GM23338 (cell line): ENCODE measurements around the gene MTIF2. TPM values are rescaled to one million over a fixed set of nuclear protein-coding genes. Genes with fewer than 3 reads are reported as not detected.

Experiments used
- ATAC-seq: fragments of 200-7000 bp; cut with Tn5 transposase; 3 replicates; pipeline ENCODE4 v1.9.1; 2020
- DNase-seq: peaks from one replicate; pipeline ENCODE4 v3.0.0-alpha.2; 2015; ENCODE audit warnings: low spot score
- H2AFZ ChIP-seq: fragments of 200-600 bp; sonication (generic); 2 replicates; pipeline ENCODE4 v1.8.0; 2016; ENCODE audit warnings: antibody characterized with exemption, mild to moderate bottlenecking, moderate library complexity
- H3F3A ChIP-seq: fragments of 200-600 bp; sonication (generic); replicated peaks from 2 replicates; pipeline ENCODE4 v1.8.0; 2017; ENCODE audit warnings: antibody characterized with exemption, mixed run types, low read depth
- H3K27ac ChIP-seq: fragments of 200-600 bp; sonication (generic); 2 replicates; pipeline ENCODE4 v1.6.1; 2016; ENCODE audit warnings: low read depth
- H3K27me3 ChIP-seq: fragments of 200-600 bp; sonication (generic); 2 replicates; pipeline ENCODE4 v1.8.0; 2016; ENCODE audit warnings: mild to moderate bottlenecking, mixed run types, moderate library complexity; ENCODE audit not compliant: insufficient read depth
- H3K36me3 ChIP-seq: fragments of 200-600 bp; sonication (generic); 2 replicates; pipeline ENCODE4 v1.8.0; 2016; ENCODE audit warnings: mild to moderate bottlenecking; ENCODE audit not compliant: insufficient read depth
- H3K4me1 ChIP-seq: fragments of 200-600 bp; sonication (generic); 2 replicates; pipeline ENCODE4 v1.8.0; 2016; ENCODE audit warnings: mild to moderate bottlenecking, moderate library complexity; ENCODE audit not compliant: insufficient read depth
- H3K4me2 ChIP-seq: fragments of 200-600 bp; sonication (generic); 2 replicates; pipeline ENCODE4 v1.7.1; 2017; ENCODE audit warnings: mixed run types
- H3K4me3 ChIP-seq: fragments of 200-600 bp; sonication (generic); 2 replicates; pipeline ENCODE4 v1.6.1; 2016; ENCODE audit warnings: mixed run types
- H3K79me2 ChIP-seq: fragments of 200-600 bp; sonication (generic); replicated peaks from 2 replicates; pipeline ENCODE4 v1.8.0; 2017; ENCODE audit warnings: mild to moderate bottlenecking; ENCODE audit not compliant: insufficient read depth
- H3K9me2 ChIP-seq: fragments of 200-600 bp; sonication (generic); 2 replicates; pipeline ENCODE4 v1.8.0; 2017; ENCODE audit not compliant: insufficient read depth
- H4K20me1 ChIP-seq: fragments of 200-600 bp; sonication (generic); replicated peaks from 2 replicates; pipeline ENCODE4 v1.8.0; 2017; ENCODE audit warnings: mild to moderate bottlenecking; ENCODE audit not compliant: insufficient read depth
- H3K27ac Mint-ChIP-seq: 2 replicates; pipeline ENCODE4 v1.8.0; 2020; ENCODE audit warnings: inconsistent platforms, mild to moderate bottlenecking, moderate library complexity, mixed read lengths
- H3K27me3 Mint-ChIP-seq: 3 replicates; pipeline ENCODE4 v1.8.0; 2022; ENCODE audit warnings: low read depth, mild to moderate bottlenecking, moderate library complexity, mixed read lengths, inconsistent platforms; ENCODE audit not compliant: insufficient read depth, poor library complexity
- H3K36me3 Mint-ChIP-seq: 3 replicates; pipeline ENCODE4 v1.8.0; 2021; ENCODE audit warnings: low read depth, mild to moderate bottlenecking, inconsistent platforms, moderate library complexity, mixed read lengths
- H3K4me1 Mint-ChIP-seq: 3 replicates; pipeline ENCODE4 v1.8.0; 2020; ENCODE audit warnings: mild to moderate bottlenecking, inconsistent platforms, mixed read lengths
- H3K4me3 Mint-ChIP-seq: 3 replicates; pipeline ENCODE4 v1.8.0; 2021; ENCODE audit warnings: moderate library complexity, mild to moderate bottlenecking, inconsistent platforms, mixed read lengths
- H3K9me3 Mint-ChIP-seq: 3 replicates; pipeline ENCODE4 v1.8.0; 2020; ENCODE audit warnings: moderate library complexity, mild to moderate bottlenecking, inconsistent platforms, mixed read lengths
- EZH2 ChIP-seq: fragments of 200-600 bp; sonication (generic); IDR thresholded peaks from one replicate; pipeline ENCODE4 v1.8.0; 2017; ENCODE audit warnings: antibody characterized with exemption, mild to moderate bottlenecking, low read depth; ENCODE audit not compliant: unreplicated experiment
- EZH2phosphoT487 ChIP-seq: fragments of 200-600 bp; sonication (generic); IDR thresholded peaks from one replicate; pipeline ENCODE4 v1.8.1; 2018; ENCODE audit warnings: antibody characterized with exemption; ENCODE audit not compliant: unreplicated experiment
- STAT1 ChIP-seq: IDR thresholded peaks from one replicate; pipeline ENCODE4 v1.6.1; 2016; ENCODE audit warnings: antibody characterized with exemption; ENCODE audit not compliant: unreplicated experiment
- ZNF114 ChIP-seq: fragments of 250-450 bp; sonication (Bioruptor Pico); IDR thresholded peaks from 2 replicates; pipeline ENCODE4 v1.5.0; 2020; ENCODE audit warnings: mild to moderate bottlenecking, moderate library complexity
- polyA plus RNA-seq: library from polyadenylated mRNA; unstranded; fragments of >200 nt; fragmentation: Nextera tagmentation; extraction: Ambion mirVana; gene quantifications from 2 replicates; pipeline ENCODE4 v1.2.1, GENCODE V29; 2016
- total RNA-seq: library from RNA; depleted of rRNA; stranded (reverse); fragments of >200 nt; shearing (Covaris generic); gene quantifications from 2 replicates; pipeline ENCODE4 v1.2.3, GENCODE V29; 2014
- TF ChIP-seq, protein P1 (sequence below), 2 experiments: fragments of 200-600 bp in 1 of 2; sonication (generic) in 1 of 2; conservative IDR thresholded peaks; 2 replicates each; pipeline versions ENCODE4 v1.5.1 to v1.6.1; 2016 to 2017; ENCODE audit warnings: antibody characterized with exemption in 2 of 2, low read depth in 2 of 2, mild to moderate bottlenecking in 2 of 2, moderate library complexity in 1 of 2
- TF ChIP-seq, protein P2 (sequence below): fragments of 250-450 bp; sonication (Bioruptor Pico); IDR thresholded peaks from 2 replicates; pipeline ENCODE4 v1.5.0; 2020; ENCODE audit warnings: mild to moderate bottlenecking, moderate library complexity

The MTIF2 gene
- total and polyA plus RNA-seq, 2 experiments from 2014 or later = 32.5 to 38.9 TPM

DNA sequence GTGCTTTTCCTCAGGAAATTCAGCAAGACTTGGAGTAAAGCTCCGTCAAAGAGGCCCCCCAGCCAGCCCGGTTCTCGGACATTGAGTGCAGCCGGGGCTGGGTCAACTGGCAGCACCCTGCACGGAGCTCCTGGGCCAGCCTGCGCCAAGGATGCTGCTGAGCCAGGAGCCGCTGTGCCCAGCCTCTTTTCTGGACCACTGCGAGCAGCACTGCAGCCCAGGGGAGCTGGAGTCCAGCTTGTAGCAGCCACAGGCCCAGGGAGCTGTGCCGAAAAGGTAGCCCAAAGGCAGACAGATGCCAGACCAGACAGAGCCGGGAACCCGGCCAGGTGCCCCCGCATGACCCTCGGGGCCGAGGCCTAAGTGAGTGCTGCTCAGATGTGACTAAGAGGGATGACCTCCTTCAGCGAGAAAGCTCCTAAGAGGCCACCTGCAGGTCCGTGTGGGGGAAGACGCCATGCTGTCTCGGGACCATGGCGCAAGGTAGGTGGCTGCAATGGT is 44.2 kb downstream of the MTIF2 start:
- peak; percentile 22 for ATAC-seq
- H3K4me1 ChIP-seq = no peaks in the 10 kb centered on the region
- Mint-ChIP-seq H3K4me3 (no peak overlapping the region), H3K36me3 (peaks cover 5% of the 10 kb centered on the region; the same call in 1 of the 3 replicates), H3K9me3 (no peaks in the 10 kb centered on the region), H3K27ac (no peak overlapping the region), H3K4me1 (peaks cover 7% of the 10 kb centered on the region), H3K27me3 (peaks cover 10% of the 10 kb centered on the region)
- H3K4me2 ChIP-seq = no peak overlapping the region
- H3K9me2 ChIP-seq = no peaks in the 10 kb centered on the region
- H4K20me1 ChIP-seq = no peaks in the 10 kb centered on the region
- no peak overlapping the region for H2AFZ ChIP-seq
- H3K4me3 ChIP-seq = no peak overlapping the region
- peaks cover 14% of the 10 kb centered on the region for H3K79me2 ChIP-seq
- DNase-seq = peak; percentile 30
- peak overlapping the region; percentile 85 for H3K27ac ChIP-seq
- TF ChIP-seq, protein P1, sequence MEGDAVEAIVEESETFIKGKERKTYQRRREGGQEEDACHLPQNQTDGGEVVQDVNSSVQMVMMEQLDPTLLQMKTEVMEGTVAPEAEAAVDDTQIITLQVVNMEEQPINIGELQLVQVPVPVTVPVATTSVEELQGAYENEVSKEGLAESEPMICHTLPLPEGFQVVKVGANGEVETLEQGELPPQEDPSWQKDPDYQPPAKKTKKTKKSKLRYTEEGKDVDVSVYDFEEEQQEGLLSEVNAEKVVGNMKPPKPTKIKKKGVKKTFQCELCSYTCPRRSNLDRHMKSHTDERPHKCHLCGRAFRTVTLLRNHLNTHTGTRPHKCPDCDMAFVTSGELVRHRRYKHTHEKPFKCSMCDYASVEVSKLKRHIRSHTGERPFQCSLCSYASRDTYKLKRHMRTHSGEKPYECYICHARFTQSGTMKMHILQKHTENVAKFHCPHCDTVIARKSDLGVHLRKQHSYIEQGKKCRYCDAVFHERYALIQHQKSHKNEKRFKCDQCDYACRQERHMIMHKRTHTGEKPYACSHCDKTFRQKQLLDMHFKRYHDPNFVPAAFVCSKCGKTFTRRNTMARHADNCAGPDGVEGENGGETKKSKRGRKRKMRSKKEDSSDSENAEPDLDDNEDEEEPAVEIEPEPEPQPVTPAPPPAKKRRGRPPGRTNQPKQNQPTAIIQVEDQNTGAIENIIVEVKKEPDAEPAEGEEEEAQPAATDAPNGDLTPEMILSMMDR (conservative IDR thresholded peaks at IDR 0.05; ENCODE audit: low read depth in 2 of 2) = peak in 1 of 2 experiments; percentile 20; a peak in 1 of 4 replicates
- TF ChIP-seq STAT1 = no peak
- H3K27me3 ChIP-seq = no peaks in the 10 kb centered on the region
- H3F3A ChIP-seq = peaks cover 9% of the 10 kb centered on the region; the same call in 1 of the 2 replicates
- H3K36me3 ChIP-seq = no peaks in the 10 kb centered on the region

- Mint-ChIP-seq H3K27me3 (peaks cover 7% of the 10 kb centered on the region), H3K27ac (no peak overlapping the region; the same call in 1 of the 2 replicates), H3K4me1 (peaks cover 7% of the 10 kb centered on the region), H3K9me3 (no peaks in the 10 kb centered on the region), H3K36me3 (peaks cover 2% of the 10 kb centered on the region; the same call in 1 of the 3 replicates), H3K4me3 (peak overlapping the region; percentile 73)
- no peaks in the 10 kb centered on the region for H3K27me3 ChIP-seq
- ATAC-seq (peak; percentile 8), DNase-seq (peak; percentile 43)
- H3K4me1 ChIP-seq = no peaks in the 10 kb centered on the region
- H3F3A ChIP-seq = peaks cover 9% of the 10 kb centered on the region; the same call in 1 of the 2 replicates
- peaks cover 8% of the 10 kb centered on the region for H3K79me2 ChIP-seq
- peak overlapping the region; percentile 69; the same call in 1 of the 2 replicates for H2AFZ ChIP-seq
- no peaks in the 10 kb centered on the region for H4K20me1 ChIP-seq
- H3K4me2 ChIP-seq = peak overlapping the region; percentile 79
- H3K4me3 ChIP-seq = peak overlapping the region; percentile 75
- no peak for TF ChIP-seq EZH2phosphoT487
- H3K27ac ChIP-seq = peak overlapping the region; percentile 56; the same call in 1 of the 2 replicates
- H3K36me3 ChIP-seq = no peaks in the 10 kb centered on the region
- H3K9me2 ChIP-seq = no peaks in the 10 kb centered on the region
These were observed 44.9 kb downstream of the MTIF2 start for GRCh38 chr2:55223958-55224760.

DNA sequence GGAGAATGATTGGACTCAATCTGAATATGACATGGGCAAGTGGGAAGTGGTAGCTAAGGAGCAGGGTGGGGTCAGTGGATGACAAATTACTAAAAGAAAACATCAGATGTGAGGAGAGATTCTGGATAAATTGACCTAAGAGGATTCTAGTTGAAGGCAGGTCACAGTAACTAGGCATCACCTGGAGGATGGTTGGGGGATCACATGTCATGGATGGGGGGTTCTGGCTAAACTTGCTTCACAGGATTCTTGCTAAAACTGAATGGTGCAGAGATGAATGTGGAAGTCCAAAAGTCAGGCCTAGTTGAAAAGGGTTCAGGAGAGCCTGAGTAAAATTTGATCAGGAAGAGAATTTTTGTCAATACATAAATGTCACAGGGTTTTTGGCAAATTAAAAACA is 55.2 kb downstream of the MTIF2 start:
- Histone ChIP-seq H3K79me2 (no peaks in the 10 kb centered on the region), H3K36me3 (no peaks in the 10 kb centered on the region), H3K9me2 (no peaks in the 10 kb centered on the region), H4K20me1 (no peaks in the 10 kb centered on the region), H3F3A (no peaks in the 10 kb centered on the region), H3K4me1 (peaks cover 12% of the 10 kb centered on the region), H3K4me3 (no peak overlapping the region), H3K27me3 (no peaks in the 10 kb centered on the region), H3K4me2 (no peak overlapping the region), H3K27ac (no peak overlapping the region), H2AFZ (no peak overlapping the region)
- H3K27me3 Mint-ChIP-seq = peaks cover 2% of the 10 kb centered on the region
- H3K9me3 Mint-ChIP-seq = no peaks in the 10 kb centered on the region; the same call in 2 of the 3 replicates
- DNase-seq (peak; percentile 49), ATAC-seq (peak; percentile 64; the same call in 2 of the 3 replicates)
- H3K4me3 Mint-ChIP-seq = no peak overlapping the region
- H3K36me3 Mint-ChIP-seq = no peaks in the 10 kb centered on the region
- peaks cover 13% of the 10 kb centered on the region; the same call in 2 of the 3 replicates for H3K4me1 Mint-ChIP-seq
- H3K27ac Mint-ChIP-seq = no peak overlapping the region
- TF ChIP-seq, protein P2, sequence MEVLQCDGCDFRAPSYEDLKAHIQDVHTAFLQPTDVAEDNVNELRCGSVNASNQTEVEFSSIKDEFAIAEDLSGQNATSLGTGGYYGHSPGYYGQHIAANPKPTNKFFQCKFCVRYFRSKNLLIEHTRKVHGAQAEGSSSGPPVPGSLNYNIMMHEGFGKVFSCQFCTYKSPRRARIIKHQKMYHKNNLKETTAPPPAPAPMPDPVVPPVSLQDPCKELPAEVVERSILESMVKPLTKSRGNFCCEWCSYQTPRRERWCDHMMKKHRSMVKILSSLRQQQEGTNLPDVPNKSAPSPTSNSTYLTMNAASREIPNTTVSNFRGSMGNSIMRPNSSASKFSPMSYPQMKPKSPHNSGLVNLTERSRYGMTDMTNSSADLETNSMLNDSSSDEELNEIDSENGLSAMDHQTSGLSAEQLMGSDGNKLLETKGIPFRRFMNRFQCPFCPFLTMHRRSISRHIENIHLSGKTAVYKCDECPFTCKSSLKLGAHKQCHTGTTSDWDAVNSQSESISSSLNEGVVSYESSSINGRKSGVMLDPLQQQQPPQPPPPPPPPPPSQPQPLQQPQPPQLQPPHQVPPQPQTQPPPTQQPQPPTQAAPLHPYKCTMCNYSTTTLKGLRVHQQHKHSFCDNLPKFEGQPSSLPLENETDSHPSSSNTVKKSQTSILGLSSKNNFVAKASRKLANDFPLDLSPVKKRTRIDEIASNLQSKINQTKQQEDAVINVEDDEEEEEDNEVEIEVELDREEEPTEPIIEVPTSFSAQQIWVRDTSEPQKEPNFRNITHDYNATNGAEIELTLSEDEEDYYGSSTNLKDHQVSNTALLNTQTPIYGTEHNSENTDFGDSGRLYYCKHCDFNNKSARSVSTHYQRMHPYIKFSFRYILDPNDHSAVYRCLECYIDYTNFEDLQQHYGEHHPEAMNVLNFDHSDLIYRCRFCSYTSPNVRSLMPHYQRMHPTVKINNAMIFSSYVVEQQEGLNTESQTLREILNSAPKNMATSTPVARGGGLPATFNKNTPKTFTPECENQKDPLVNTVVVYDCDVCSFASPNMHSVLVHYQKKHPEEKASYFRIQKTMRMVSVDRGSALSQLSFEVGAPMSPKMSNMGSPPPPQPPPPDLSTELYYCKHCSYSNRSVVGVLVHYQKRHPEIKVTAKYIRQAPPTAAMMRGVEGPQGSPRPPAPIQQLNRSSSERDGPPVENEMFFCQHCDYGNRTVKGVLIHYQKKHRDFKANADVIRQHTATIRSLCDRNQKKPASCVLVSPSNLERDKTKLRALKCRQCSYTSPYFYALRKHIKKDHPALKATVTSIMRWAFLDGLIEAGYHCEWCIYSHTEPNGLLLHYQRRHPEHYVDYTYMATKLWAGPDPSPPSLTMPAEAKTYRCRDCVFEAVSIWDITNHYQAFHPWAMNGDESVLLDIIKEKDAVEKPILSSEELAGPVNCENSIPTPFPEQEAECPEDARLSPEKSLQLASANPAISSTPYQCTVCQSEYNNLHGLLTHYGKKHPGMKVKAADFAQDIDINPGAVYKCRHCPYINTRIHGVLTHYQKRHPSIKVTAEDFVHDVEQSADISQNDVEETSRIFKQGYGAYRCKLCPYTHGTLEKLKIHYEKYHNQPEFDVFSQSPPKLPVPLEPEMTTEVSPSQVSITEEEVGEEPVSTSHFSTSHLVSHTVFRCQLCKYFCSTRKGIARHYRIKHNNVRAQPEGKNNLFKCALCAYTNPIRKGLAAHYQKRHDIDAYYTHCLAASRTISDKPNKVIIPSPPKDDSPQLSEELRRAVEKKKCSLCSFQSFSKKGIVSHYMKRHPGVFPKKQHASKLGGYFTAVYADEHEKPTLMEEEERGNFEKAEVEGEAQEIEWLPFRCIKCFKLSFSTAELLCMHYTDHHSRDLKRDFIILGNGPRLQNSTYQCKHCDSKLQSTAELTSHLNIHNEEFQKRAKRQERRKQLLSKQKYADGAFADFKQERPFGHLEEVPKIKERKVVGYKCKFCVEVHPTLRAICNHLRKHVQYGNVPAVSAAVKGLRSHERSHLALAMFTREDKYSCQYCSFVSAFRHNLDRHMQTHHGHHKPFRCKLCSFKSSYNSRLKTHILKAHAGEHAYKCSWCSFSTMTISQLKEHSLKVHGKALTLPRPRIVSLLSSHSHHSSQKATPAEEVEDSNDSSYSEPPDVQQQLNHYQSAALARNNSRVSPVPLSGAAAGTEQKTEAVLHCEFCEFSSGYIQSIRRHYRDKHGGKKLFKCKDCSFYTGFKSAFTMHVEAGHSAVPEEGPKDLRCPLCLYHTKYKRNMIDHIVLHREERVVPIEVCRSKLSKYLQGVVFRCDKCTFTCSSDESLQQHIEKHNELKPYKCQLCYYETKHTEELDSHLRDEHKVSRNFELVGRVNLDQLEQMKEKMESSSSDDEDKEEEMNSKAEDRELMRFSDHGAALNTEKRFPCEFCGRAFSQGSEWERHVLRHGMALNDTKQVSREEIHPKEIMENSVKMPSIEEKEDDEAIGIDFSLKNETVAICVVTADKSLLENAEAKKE = no peak
- TF ChIP-seq ZNF114 (CRISPR knock-in tag) (no peak), EZH2 (no peak)
